Endothelial cell of umbilical vein (primary cell): ENCODE data around the gene VPS51.

Experiments used
- EZH2 ChIP-seq: IDR thresholded peaks from 2 replicates; pipeline ENCODE4 v1.6.1; 2012; ENCODE audit warnings: borderline replicate concordance, low read depth, mild to moderate bottlenecking, moderate library complexity, low read length, inconsistent platforms; ENCODE audit not compliant: severe bottlenecking
- FOS ChIP-seq: IDR thresholded peaks from 2 replicates; pipeline ENCODE4 v1.6.1; 2011; ENCODE audit warnings: mild to moderate bottlenecking, low read length, moderate library complexity, borderline replicate concordance; ENCODE audit not compliant: insufficient read depth
- GATA2 ChIP-seq: IDR thresholded peaks from 2 replicates; pipeline ENCODE4 v1.7.0; 2011; ENCODE audit warnings: low read depth, mild to moderate bottlenecking, moderate library complexity, mixed read lengths, low read length; ENCODE audit not compliant: insufficient read length, insufficient read depth
- MYC ChIP-seq: IDR thresholded peaks from one replicate; pipeline ENCODE4 v1.6.1; 2011; ENCODE audit warnings: mild to moderate bottlenecking, low read depth, low read length
- POLR2A ChIP-seq: IDR thresholded peaks from 2 replicates; pipeline ENCODE4 v1.6.1; 2012; ENCODE audit warnings: low read depth, mild to moderate bottlenecking, control low read depth, low read length
- POLR2AphosphoS5 ChIP-seq: IDR thresholded peaks from 2 replicates; pipeline ENCODE4 v1.6.1; 2012; ENCODE audit warnings: low read depth, mild to moderate bottlenecking, control low read depth, low read length, moderate library complexity; ENCODE audit not compliant: insufficient read depth
- TF ChIP-seq, protein P1 (sequence below), 2 donors: IDR thresholded peaks; 1 replicate in 1 of 2; 2 replicates in 1 of 2; pipeline ENCODE4 v1.5.1; 2011; ENCODE audit warnings: low read length in 2 of 2, mild to moderate bottlenecking in 2 of 2, moderate library complexity in 2 of 2, control low read depth in 1 of 2, inconsistent platforms in 1 of 2, low read depth in 1 of 2; ENCODE audit not compliant: insufficient read depth in 1 of 2; ENCODE audit errors: extremely low read depth in 1 of 2
- TF ChIP-seq, protein P2 (sequence below): IDR thresholded peaks from 2 replicates; pipeline ENCODE4 v1.6.1; 2011; ENCODE audit not compliant: insufficient read depth, insufficient read length

DNA sequence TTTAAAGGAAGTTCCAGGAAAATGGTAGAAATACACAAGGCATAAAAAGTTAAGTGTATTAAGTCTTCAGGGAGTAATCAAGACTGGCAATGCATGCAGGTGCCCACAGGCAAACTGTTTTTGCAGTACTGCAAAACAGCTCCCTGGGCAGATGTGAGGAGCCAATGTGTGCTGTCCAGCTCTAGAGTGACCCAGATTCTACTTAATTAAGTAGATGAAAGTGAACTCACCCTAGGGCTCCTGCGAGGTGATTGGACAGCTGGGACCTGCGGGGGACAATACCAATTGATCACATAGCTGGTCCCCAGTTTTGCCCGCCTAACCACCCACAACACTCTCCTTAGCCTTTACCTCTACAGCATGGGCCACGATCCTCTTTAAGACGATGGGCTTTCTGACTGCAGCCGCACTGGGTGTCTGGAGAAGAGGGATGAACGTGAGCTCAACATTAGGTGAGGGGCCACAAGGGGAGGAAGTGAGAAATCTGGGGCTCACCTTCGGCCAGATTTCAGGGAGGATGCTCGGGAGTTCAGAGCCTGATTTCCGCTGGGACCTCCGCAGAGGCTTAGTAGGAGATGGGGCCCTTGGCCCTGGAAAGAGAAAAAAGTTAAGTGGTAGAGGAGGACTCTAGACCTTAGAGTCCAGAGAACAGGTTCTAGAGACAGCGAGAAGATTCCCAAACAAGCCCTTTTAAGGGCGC, 12.7 kb upstream of the VPS51 start:
- TF ChIP-seq, protein P1, sequence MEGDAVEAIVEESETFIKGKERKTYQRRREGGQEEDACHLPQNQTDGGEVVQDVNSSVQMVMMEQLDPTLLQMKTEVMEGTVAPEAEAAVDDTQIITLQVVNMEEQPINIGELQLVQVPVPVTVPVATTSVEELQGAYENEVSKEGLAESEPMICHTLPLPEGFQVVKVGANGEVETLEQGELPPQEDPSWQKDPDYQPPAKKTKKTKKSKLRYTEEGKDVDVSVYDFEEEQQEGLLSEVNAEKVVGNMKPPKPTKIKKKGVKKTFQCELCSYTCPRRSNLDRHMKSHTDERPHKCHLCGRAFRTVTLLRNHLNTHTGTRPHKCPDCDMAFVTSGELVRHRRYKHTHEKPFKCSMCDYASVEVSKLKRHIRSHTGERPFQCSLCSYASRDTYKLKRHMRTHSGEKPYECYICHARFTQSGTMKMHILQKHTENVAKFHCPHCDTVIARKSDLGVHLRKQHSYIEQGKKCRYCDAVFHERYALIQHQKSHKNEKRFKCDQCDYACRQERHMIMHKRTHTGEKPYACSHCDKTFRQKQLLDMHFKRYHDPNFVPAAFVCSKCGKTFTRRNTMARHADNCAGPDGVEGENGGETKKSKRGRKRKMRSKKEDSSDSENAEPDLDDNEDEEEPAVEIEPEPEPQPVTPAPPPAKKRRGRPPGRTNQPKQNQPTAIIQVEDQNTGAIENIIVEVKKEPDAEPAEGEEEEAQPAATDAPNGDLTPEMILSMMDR (IDR thresholded peaks at IDR 0.05; ENCODE audit: extremely low read depth in 1 of 2, insufficient read depth in 1 of 2, low read depth in 1 of 2, low read length in 2 of 2) = no peak
- TF ChIP-seq POLR2A (no peak), MYC (no peak), EZH2 (no peak), POLR2AphosphoS5 (no peak), FOS (no peak), GATA2 (no peak)
- TF ChIP-seq, protein P2, sequence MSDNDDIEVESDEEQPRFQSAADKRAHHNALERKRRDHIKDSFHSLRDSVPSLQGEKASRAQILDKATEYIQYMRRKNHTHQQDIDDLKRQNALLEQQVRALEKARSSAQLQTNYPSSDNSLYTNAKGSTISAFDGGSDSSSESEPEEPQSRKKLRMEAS = no peak
